HG02870 (cell line): Measurements from ENCODE around the gene NXPH2.
"Not testable (repeated sequence)": the region's sequence is repeated elsewhere in the genome, so short reads cannot be mapped to it uniquely, and the experiment has no call there.

Experiments used
- ATAC-seq: cut with Tn5 transposase; IDR thresholded peaks from one replicate; pipeline ENCODE4 v1.9.1; 2021; ENCODE audit warnings: mild to moderate bottlenecking, moderate library complexity; ENCODE audit not compliant: unreplicated experiment

Gene NXPH2

DNA sequence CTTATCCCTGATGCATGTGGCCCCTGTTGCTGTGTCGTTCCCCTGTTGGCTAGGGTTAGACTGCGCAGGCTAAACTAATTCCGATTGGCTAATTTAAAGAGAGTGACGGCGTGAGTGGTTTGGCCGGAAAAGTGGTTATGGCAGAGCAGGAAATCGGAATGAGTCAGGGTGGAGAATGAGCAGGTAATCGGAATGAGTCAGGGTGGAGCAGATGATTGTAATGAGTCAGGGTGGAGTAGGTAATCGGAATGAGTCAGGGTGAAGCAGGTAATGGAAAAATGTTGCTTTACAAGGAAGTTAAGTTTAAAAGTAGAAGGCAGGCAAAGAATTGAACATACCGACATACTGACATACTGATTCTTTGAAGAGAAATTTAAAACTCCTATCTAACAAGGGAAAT, 135.4 kb downstream of the NXPH2 start:
- ATAC-seq = not testable (repeated sequence)

DNA sequence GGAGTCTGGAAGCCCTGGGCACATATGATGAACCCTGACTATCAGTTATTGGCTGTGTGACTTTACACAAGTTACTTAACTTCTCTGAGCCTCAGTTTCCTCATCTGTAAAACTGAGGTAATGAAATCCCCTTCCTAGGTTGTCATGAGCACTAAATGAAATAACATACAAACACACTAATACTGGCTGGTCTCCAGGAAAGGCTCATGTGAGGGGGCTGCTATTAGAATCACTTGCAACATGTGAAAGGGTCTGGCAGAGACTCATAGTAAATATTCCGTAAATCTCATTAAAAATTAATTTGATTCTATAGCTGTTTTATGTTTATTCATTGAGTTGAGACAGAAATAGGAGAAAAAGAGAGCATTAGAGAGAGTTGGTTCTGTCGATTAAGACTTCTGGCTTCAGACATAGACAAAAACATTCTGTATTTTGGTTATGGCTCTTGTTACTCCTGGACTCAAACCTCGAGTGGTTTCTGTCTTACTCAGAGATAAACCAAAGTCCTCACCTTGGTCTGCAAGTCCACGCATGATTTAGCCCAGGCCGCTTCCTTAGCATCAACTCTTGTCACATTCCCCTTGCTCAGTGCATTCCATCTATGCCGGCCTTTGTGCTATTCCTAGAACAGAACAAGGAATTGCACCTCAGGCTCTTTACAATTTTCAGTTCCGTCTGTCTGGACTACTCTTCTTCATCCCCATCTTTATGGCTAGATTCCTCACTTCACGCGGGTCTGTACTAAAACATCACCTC, 139.1 kb downstream of the NXPH2 start:
- peak; percentile 85 for ATAC-seq

DNA sequence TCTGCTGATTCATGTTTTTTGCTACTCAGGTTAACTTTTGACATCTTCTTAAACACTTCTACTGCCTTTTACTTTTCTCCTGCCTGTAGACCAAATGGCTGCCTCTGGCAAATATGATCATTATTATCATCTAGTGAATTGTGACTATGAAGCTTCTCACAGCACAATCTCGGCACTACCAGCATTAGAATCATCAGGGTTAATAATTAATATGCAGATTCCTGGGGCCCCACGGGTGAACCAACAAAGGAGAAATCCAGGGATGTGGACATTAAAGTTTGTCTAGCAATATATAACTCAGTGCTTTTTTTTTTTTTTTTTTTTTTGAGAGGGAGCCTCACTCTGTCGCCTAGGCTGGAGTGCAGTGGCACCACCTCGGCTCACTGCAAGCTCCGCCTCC, 142.5 kb downstream of the NXPH2 start:
- ATAC-seq = no peak

DNA sequence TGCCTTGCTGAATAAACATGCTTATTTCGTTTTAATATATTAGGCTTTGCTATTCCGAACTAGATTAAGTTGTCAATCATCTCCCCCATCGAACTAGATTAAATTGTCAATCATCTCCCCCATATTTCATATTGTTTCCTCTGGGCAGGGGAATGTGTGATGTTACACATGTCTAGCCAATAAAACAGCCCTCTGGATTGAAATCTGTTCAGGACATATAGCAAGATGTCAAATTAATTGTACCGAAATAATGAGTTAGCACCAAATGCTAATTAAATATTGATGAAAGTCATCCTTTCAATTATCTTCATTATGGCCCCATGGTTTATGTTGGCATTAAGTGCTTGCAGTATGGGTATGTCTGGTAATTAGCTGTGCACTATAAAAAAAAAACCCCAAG, 143.1 kb downstream of the NXPH2 start:
- no peak for ATAC-seq

DNA sequence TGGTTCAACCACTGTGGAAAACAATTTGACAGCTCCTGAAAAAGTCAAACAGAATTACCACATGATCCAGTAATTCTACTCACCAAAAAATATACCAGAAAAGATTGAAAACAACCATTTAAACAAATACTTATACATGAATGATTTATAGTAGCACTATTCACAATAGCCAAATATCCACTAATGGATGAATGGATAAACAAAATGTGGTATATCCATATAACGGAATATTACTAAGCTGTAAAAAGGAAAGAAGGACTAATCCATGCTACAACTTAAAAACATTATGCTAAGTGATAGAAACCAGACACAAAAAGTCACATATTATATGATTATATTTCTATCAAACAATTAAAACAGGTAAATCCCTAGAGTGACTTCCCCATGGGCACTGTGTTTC, 147.1 kb downstream of the NXPH2 start:
- no peak for ATAC-seq

DNA sequence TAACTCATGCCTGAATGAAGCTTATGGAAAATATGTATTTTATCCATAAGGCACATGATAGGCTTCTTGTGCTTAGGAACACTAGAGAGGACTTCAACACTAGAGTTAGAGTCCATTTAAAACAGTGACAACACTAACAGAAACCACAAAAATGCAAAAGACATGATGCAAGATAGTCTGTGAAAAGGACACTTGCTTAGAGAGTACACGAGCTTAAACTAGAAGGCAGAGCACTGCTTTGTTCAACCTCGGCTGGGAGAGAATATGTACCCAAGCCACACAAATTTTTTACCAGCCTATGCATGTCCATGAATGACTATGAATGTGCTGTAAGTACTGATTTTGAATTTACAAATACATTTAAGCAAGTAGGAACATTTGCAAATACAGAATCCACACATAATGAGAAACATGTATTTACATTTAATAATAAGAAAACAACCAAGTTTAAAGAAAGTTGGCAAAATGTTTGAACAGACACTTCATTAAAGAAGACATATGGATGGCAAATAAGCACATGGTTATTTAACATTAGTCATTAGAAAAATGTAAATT, 148.0 kb downstream of the NXPH2 start:
- ATAC-seq = no peak

DNA sequence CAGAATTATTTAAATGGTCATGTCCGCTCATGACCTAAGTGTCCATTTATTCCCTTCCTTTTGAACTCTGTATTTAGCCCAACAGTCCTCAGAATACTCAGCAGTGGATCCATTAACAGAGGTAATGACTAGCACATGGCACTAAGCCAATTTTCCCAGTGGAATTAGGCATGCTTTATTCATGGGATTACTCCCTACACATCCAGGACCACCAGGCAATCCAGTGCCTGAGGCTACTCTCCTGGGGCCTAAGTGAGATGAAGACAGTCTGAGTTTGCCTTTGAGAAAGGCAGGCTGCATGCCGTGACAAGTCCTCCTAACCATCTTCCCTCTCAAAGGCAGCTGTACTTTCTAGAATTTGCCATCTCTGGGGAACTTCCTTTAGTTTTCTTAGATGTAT, 150.0 kb downstream of the NXPH2 start:
- no peak for ATAC-seq

DNA sequence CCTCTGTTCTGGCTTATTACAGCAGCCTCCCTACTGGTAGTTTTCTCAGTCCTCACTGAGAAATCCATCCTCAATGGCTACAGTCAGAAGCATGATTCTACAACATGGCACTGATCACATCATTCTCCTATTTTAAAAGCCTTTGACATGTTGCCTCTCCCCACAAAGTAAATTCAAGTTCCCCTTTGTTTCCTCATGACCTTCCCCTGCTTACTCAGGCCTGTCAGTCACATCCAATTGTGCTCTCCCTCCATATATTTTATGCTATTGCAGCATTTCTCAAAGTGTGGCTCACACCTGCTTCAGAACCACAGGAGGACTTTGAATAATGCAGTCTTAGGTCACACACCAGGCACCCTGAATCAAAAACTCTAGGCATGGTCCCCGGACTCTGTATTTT, 154.0 kb downstream of the NXPH2 start:
- no peak for ATAC-seq

DNA sequence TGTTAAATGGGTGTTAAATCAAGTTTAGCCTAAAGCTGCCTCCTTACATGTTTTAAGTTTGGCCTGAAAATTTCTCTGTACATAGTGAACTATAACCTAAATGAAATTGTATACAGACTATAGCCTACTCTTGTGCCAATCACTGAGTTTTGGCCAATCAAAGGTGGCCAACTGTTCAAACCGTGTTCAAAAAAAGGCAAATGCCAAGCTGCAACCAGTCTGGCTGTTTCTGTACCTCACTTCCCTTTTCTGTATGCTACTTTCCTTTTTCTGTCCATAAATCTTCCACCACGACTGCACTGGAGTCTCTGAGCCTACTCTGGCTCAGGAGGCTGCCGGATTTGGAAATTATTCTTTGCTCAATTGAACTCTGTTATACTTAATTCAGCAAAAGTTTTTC, 157.6 kb downstream of the NXPH2 start:
- peak; percentile 54 for ATAC-seq

DNA sequence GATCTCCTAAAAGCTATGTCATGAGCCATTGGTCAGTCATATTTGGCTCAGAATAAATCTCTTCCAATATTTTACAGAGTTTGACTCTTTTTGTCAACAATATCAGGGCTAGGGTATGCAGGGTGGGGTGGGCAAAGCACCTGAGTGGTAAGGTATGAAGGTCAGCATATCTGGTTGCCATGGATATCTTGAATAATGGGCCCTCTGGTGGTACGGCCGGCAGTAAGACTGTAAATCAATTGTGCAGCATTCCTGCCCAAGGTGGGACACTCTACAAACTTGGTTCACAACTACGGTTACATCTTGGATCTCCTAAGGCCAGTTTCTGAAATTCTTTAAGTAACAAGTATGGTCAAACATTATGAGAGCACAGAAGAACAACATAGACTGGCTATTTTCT, 159.1 kb downstream of the NXPH2 start:
- no peak for ATAC-seq

DNA sequence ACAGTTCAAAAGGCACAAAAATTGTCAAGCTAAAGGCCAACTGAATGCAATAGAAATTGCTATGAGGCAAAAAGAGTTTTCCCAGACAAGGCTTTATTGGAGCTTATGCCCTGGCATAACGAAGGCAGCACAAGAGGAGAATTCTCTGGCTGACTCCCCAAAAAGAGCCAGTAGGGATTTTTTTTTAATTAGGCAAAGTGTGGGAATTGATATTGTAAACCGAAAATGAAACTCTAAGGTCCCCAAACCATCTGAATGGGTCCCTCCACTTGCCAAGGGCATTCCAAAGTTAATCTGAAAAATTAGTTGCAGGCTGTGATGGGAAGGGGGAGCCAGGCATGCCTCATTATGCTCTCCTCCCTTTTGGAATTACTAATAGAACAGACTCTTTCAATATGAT, 159.8 kb downstream of the NXPH2 start:
- ATAC-seq = no peak
